ENCODE results near the gene RALY. TPM values are rescaled to one million over a fixed set of nuclear protein-coding genes. Genes with fewer than 3 reads are reported as not detected.

The RALY gene
- total and polyA plus RNA-seq, 2 donors (not counting 3 experiments of a cell fraction or from before 2014, with no cell fraction given), result 142 to 146 TPM

DNA sequence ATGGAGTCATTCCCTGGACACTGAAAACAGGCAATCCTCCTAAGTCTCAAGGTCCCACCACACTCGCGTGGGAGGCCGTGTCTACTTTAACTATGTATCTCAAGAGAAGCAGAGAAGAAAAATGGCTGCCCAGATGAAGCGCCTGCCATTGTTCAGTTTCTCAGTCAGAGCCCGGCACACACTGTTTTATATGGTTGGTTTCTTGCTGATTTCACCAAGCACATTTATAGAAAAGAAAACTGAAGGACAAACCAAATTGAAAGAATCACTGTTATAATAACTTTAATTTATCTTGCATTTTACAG is 95.4 kb downstream of the RALY start:
- no peaks in the 10 kb centered on the region for H3K9me1 ChIP-seq (replicated peaks; ENCODE audit: control insufficient read depth, extremely low read depth, insufficient read depth, low read length)
- POLR2A ChIA-PET, result no interaction called here
- no peaks in the 10 kb centered on the region for H3K4me1 ChIP-seq (ENCODE audit: control insufficient read depth, extremely low read depth, insufficient read depth, low read length)
- no peak overlapping the region for H3K9ac ChIP-seq (replicated peaks; ENCODE audit: extremely low read depth, insufficient read depth, low read length)
- no peak overlapping the region for H3K4me3 ChIP-seq (replicated peaks in 1 of 3; ENCODE audit: insufficient read depth in 1 of 3, low read depth in 1 of 3, low read length in 3 of 3)
- no peak overlapping the region for H3K4me2 ChIP-seq (ENCODE audit: insufficient read depth, low read length)
- no peaks in the 10 kb centered on the region for H3K27me3 ChIP-seq (ENCODE audit: control insufficient read depth in 2 of 2, insufficient read depth in 2 of 2, low read length in 2 of 2)
- no peak overlapping the region for H2AFZ ChIP-seq (ENCODE audit: low read depth, low read length)
- DNase-seq (ENCODE audit: low read depth, low spot score), result no peak
- CTCF ChIA-PET, result no interaction called here
- peaks cover 40 to 51% of the 10 kb centered on the region in 2 experiments for H3K36me3 ChIP-seq (ENCODE audit: control insufficient read depth in 2 of 2, extremely low read depth in 1 of 2, insufficient read depth in 2 of 2, low read length in 2 of 2)
- dilution Hi-C loops (cut with MboI; ENCODE audit: extremely low pct_ligation_motif_present, low sequenced_read_pairs), result no loop called here
- no TSS peak for BruUV-seq (replicated peaks)
- no peak overlapping the region for H3K27ac ChIP-seq (ENCODE audit: insufficient read depth, low read depth, low read length)
- FAIRE-seq, result no peak
- TF ChIP-seq JUN (IDR thresholded peaks at IDR 0.05; ENCODE audit: borderline replicate concordance, insufficient read depth, insufficient read length, low read depth), result no peak
- no peak for TF ChIP-seq EZH2 (IDR thresholded peaks at IDR 0.05; ENCODE audit: borderline replicate concordance, low read depth, low read length, severe bottlenecking)
- TF ChIP-seq MYC (IDR thresholded peaks at IDR 0.05; ENCODE audit: low read depth, low read length), result no peak
- no peak for TF ChIP-seq FOS (IDR thresholded peaks at IDR 0.05; ENCODE audit: borderline replicate concordance, insufficient read depth, low read length)
- TF ChIP-seq POLR2AphosphoS5 (IDR thresholded peaks at IDR 0.05; ENCODE audit: insufficient read depth, low read depth, low read length), result no peak
- TF ChIP-seq POLR2A (IDR thresholded peaks at IDR 0.05; ENCODE audit: low read depth, low read length), result no peak
- TF ChIP-seq, protein P1, sequence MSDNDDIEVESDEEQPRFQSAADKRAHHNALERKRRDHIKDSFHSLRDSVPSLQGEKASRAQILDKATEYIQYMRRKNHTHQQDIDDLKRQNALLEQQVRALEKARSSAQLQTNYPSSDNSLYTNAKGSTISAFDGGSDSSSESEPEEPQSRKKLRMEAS (IDR thresholded peaks at IDR 0.05; ENCODE audit: insufficient read depth, insufficient read length), result no peak
- TF ChIP-seq, protein P2, sequence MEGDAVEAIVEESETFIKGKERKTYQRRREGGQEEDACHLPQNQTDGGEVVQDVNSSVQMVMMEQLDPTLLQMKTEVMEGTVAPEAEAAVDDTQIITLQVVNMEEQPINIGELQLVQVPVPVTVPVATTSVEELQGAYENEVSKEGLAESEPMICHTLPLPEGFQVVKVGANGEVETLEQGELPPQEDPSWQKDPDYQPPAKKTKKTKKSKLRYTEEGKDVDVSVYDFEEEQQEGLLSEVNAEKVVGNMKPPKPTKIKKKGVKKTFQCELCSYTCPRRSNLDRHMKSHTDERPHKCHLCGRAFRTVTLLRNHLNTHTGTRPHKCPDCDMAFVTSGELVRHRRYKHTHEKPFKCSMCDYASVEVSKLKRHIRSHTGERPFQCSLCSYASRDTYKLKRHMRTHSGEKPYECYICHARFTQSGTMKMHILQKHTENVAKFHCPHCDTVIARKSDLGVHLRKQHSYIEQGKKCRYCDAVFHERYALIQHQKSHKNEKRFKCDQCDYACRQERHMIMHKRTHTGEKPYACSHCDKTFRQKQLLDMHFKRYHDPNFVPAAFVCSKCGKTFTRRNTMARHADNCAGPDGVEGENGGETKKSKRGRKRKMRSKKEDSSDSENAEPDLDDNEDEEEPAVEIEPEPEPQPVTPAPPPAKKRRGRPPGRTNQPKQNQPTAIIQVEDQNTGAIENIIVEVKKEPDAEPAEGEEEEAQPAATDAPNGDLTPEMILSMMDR (IDR thresholded peaks at IDR 0.05; ENCODE audit: extremely low read depth in 1 of 2, insufficient read depth in 1 of 2, low read depth in 1 of 2, low read length in 2 of 2), result no peak
- TF ChIP-seq GATA2 (IDR thresholded peaks at IDR 0.05; ENCODE audit: insufficient read depth, insufficient read length, low read depth, low read length), result no peak
- H4K20me1 ChIP-seq (replicated peaks; ENCODE audit: control insufficient read depth, extremely low read depth, insufficient read depth, low read length), result no peaks in the 10 kb centered on the region
- H3K79me2 ChIP-seq (ENCODE audit: control insufficient read depth, insufficient read depth, low read length), result peaks cover 9% of the 10 kb centered on the region
- no peaks in the 10 kb centered on the region for H3K9me3 ChIP-seq (replicated peaks; ENCODE audit: control insufficient read depth, insufficient read depth, low read length)
- intact Hi-C loops (cut with micrococcal nuclease), result no loop called here

All from endothelial cell of umbilical vein (primary cell).